HCT116 (cell line): ENCODE measurements around the gene GRM2. TPM values are rescaled to one million over a fixed set of nuclear protein-coding genes. Genes with fewer than 3 reads are reported as not detected.

Experiments used
- ATAC-seq: fragments of 200-7000 bp; cut with Tn5 transposase; 2 replicates; pipeline ENCODE4 v1.9.1; 2020; ENCODE audit warnings: mild to moderate bottlenecking, moderate library complexity
- BruUV-seq: library from RNA; stranded (reverse); fragments of 400-500 nt; replicated peaks from 2 replicates; lab custom pipeline; 2021; lab: Mats Ljungman, UMichigan
- CTCF ChIA-PET: fragments of 300-600 bp; sonication (Branson Sonifier 250); formaldehyde crosslinking; loops from one replicate; lab custom pipeline; 2021; ENCODE audit warnings: antibody characterized with exemption; lab: Charles Lee
- POLR2A ChIA-PET: fragments of 300-600, 350-600 bp; sonication (Branson Sonifier 250); formaldehyde crosslinking; loops from one replicate; lab custom pipeline; 2021; ENCODE audit warnings: antibody characterized with exemption; lab: Charles Lee
- RAD21 ChIA-PET, 2 experiments: fragments of 300-600 bp; sonication (Branson Sonifier 250); formaldehyde crosslinking; loops; one replicate each; lab custom pipeline; 2023; ENCODE audit warnings: low total read pairs in 2 of 2; ENCODE audit not compliant: uncharacterized antibody in 2 of 2, unreplicated experiment in 2 of 2, low non-redundant PET in 1 of 2; lab: Charles Lee
- DNase-seq: peaks from one replicate; pipeline ENCODE4 v3.0.0-alpha.2; 2010; ENCODE audit warnings: low read depth, low spot score
- H2AFZ ChIP-seq: fragments of 200-600 bp; shearing (Covaris generic), sonication (generic); 2 replicates; pipeline ENCODE4 v1.6.1; 2017; ENCODE audit warnings: low read depth, mixed run types, mixed read lengths, antibody characterized with exemption, low read length; ENCODE audit not compliant: poor library complexity, severe bottlenecking
- H3K27ac ChIP-seq: 2 replicates; pipeline ENCODE4 v1.5.1; 2012; ENCODE audit warnings: low read depth, low read length
- H3K27me3 ChIP-seq: fragments of 200-600 bp; sonication (generic); 2 replicates; pipeline ENCODE4 v1.6.1; 2016; ENCODE audit warnings: mixed run types, low read length, mixed read lengths; ENCODE audit not compliant: insufficient read depth
- H3K36me3 ChIP-seq, 2 experiments: fragments of 200-500 bp in 1 of 2; fragments of 200-600 bp in 1 of 2; sonication (Bioruptor generic) in 1 of 2; sonication (generic) in 1 of 2; 2 replicates each; pipeline versions ENCODE4 v1.5.1 to v1.6.1; 2014 to 2016; ENCODE audit warnings: low read length in 2 of 2, inconsistent platforms in 1 of 2, mixed read lengths in 1 of 2, mixed run types in 1 of 2; ENCODE audit not compliant: insufficient read depth in 2 of 2, control insufficient read depth in 1 of 2
- H3K4me1 ChIP-seq, 2 experiments: fragments of 200-600 bp in 1 of 2; sonication (generic) in 1 of 2; 2 replicates each; pipeline versions ENCODE4 v1.5.1 to v1.6.1; 2012 to 2017; ENCODE audit warnings: low read length in 2 of 2, inconsistent platforms in 1 of 2, mild to moderate bottlenecking in 1 of 2, mixed read lengths in 1 of 2, mixed run types in 1 of 2, moderate library complexity in 1 of 2; ENCODE audit not compliant: insufficient read depth in 2 of 2, control insufficient read depth in 1 of 2
- H3K4me2 ChIP-seq: fragments of 200-600 bp; sonication (generic); 2 replicates; pipeline ENCODE4 v1.6.1; 2017; ENCODE audit warnings: mixed run types, low read length, mixed read lengths
- H3K4me3 ChIP-seq, 2 experiments: fragments of 200-600 bp in 1 of 2; sonication (generic) in 1 of 2; replicated peaks in 1 of 2; 2 replicates each; pipeline ENCODE4 v1.5.1; 2011 to 2016; ENCODE audit warnings: low read length in 2 of 2, control low read depth in 1 of 2, low read depth in 1 of 2, mild to moderate bottlenecking in 1 of 2, mixed read lengths in 1 of 2, mixed run types in 1 of 2
- H3K79me2 ChIP-seq: fragments of 200-600 bp; sonication (generic); 2 replicates; pipeline ENCODE4 v1.6.1; 2017; ENCODE audit warnings: mild to moderate bottlenecking, mixed run types, low read length, moderate library complexity, mixed read lengths; ENCODE audit not compliant: insufficient read depth
- H3K9ac ChIP-seq: fragments of 200-600 bp; sonication (generic); 2 replicates; pipeline ENCODE4 v1.6.1; 2016; ENCODE audit warnings: low read length, mixed read lengths
- H3K9me2 ChIP-seq: fragments of 200-600 bp; sonication (generic), shearing (Covaris generic); 2 replicates; pipeline ENCODE4 v1.6.1; 2017; ENCODE audit warnings: mixed run types, mild to moderate bottlenecking, moderate library complexity; ENCODE audit not compliant: insufficient read depth
- H3K9me3 ChIP-seq, 2 experiments: fragments of 200-500 bp in 1 of 2; fragments of 200-600 bp in 1 of 2; sonication (Bioruptor generic) in 1 of 2; sonication (generic) in 1 of 2; 2 replicates each; pipeline ENCODE4 v1.6.1; 2014 to 2017; ENCODE audit warnings: low read length in 2 of 2, mixed read lengths in 2 of 2, inconsistent platforms in 1 of 2, low read depth in 1 of 2, mild to moderate bottlenecking in 1 of 2, mixed run types in 1 of 2, moderate library complexity in 1 of 2; ENCODE audit not compliant: control insufficient read depth in 1 of 2, insufficient read depth in 1 of 2
- H4K20me1 ChIP-seq: fragments of 200-600 bp; sonication (generic), shearing (Covaris generic); 2 replicates; pipeline ENCODE4 v1.6.1; 2017; ENCODE audit warnings: mixed run types, mild to moderate bottlenecking, moderate library complexity; ENCODE audit not compliant: insufficient read depth
- CBX3 ChIP-seq: IDR thresholded peaks from 2 replicates; pipeline ENCODE4 v1.6.1; 2012; ENCODE audit warnings: low read depth
- CEBPB ChIP-seq: IDR thresholded peaks from 2 replicates; pipeline ENCODE4 v1.6.1; 2012; ENCODE audit warnings: low read depth
- EGR1 ChIP-seq: IDR thresholded peaks from 2 replicates; pipeline ENCODE4 v1.6.1; 2012; ENCODE audit warnings: low read depth
- EZH2 ChIP-seq: fragments of 200-600 bp; sonication (generic); IDR thresholded peaks from 2 replicates; pipeline ENCODE4 v1.6.1; 2017; ENCODE audit warnings: antibody characterized with exemption, mixed run types
- EZH2phosphoT487 ChIP-seq: fragments of 200-600 bp; IDR thresholded peaks from 2 replicates; pipeline ENCODE4 v1.6.1; 2018; ENCODE audit warnings: antibody characterized with exemption, borderline replicate concordance
- JUND ChIP-seq: IDR thresholded peaks from 2 replicates; pipeline ENCODE4 v1.6.1; 2012
- RAD21 ChIP-seq: IDR thresholded peaks from 2 replicates; pipeline ENCODE4 v1.6.1; 2012; ENCODE audit warnings: low read depth, mild to moderate bottlenecking
- SIN3A ChIP-seq: IDR thresholded peaks from 2 replicates; pipeline ENCODE4 v1.6.1; 2012; ENCODE audit warnings: low read depth
- SP1 ChIP-seq: IDR thresholded peaks from 2 replicates; pipeline ENCODE4 v1.6.1; 2012; ENCODE audit warnings: low read depth
- SRF ChIP-seq: IDR thresholded peaks from 2 replicates; pipeline ENCODE4 v1.6.1; 2012; ENCODE audit warnings: low read depth
- YY1 ChIP-seq: IDR thresholded peaks from 2 replicates; pipeline ENCODE4 v1.6.1; 2011; ENCODE audit warnings: low read length, low read depth, moderate library complexity, mild to moderate bottlenecking; ENCODE audit not compliant: insufficient replicate concordance; ENCODE audit errors: extremely low read depth
- ZFX ChIP-seq: fragments of 450-650 bp; IDR thresholded peaks from 2 replicates; pipeline ENCODE4 v1.6.1; 2017
- ZNF274 ChIP-seq: fragments of 200-500 bp; sonication (Bioruptor generic); IDR thresholded peaks from 2 replicates; pipeline ENCODE4 v1.6.1; 2014; ENCODE audit warnings: mild to moderate bottlenecking, low read depth, low read length, inconsistent platforms
- intact Hi-C: fragments of 100-400 bp; cut with micrococcal nuclease; formaldehyde crosslinking; loops from 2 replicates; pipeline ENCODE4 v1.10.0; 2022
- total RNA-seq: library from RNA; stranded (reverse); gene quantifications from one replicate; pipeline ENCODE4 v1.2.1, GENCODE V29; 2021; ENCODE audit not compliant: unreplicated experiment
- TF ChIP-seq, protein P1 (sequence below): IDR thresholded peaks from 2 replicates; pipeline ENCODE4 v1.6.1; 2012; ENCODE audit warnings: low read depth
- TF ChIP-seq, protein P2 (sequence below): IDR thresholded peaks from 2 replicates; pipeline ENCODE4 v1.6.1; 2012
- TF ChIP-seq, protein P3 (sequence below): IDR thresholded peaks from 2 replicates; pipeline ENCODE4 v1.6.1; 2012

GRM2 gene
- total RNA-seq, 1 experiment from 2014 or later: 0.32 TPM

DNA sequence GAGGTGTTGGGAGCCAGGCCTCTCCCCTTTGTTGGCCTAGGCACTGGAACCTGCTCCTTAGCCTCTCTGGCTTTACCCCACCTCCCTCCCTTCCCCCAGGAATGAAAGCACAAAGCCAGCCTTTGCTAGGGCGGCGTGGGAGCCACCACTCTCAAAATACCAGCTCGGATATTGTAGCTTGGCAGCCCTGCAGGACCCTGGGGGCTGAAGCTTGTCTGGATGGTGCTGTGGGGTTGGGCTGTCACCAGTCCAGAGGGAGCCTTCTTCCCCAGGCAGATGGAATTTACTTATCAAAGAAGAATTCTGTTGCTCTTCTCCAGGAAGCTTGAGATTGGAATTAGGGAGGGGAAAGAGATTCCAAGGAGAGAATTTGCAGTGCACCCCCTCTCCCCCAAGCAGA is 14.9 kb upstream of the GRM2 start:
- Histone ChIP-seq H3K27ac (no peak overlapping the region), H3K9ac (no peak overlapping the region), H3K9me3 (no peaks in the 10 kb centered on the region), H3K27me3 (no peaks in the 10 kb centered on the region), H3K79me2 (no peaks in the 10 kb centered on the region), H3K4me3 (no peak overlapping the region), H2AFZ (no peak overlapping the region), H4K20me1 (no peaks in the 10 kb centered on the region)
- BruUV-seq: no TSS peak
- no peak for ATAC-seq
- TF ChIP-seq EGR1: no peak
- TF ChIP-seq, all 23 proteins: peak for 0
- H3K4me2 ChIP-seq: no peak overlapping the region
- RAD21 ChIA-PET: no interaction called here
- POLR2A ChIA-PET: no interaction called here
- no peaks in the 10 kb centered on the region for H3K4me1 ChIP-seq
- no peaks in the 10 kb centered on the region for H3K9me2 ChIP-seq
- no peaks in the 10 kb centered on the region for H3K36me3 ChIP-seq
- CTCF ChIA-PET: interaction anchor here (1.3 kb wide), 1 partner anchor 27 kb away, joined by 3 read pairs; no protein-coding TSS in a partner anchor
- DNase-seq: no peak
- intact Hi-C loops: no loop called here

DNA sequence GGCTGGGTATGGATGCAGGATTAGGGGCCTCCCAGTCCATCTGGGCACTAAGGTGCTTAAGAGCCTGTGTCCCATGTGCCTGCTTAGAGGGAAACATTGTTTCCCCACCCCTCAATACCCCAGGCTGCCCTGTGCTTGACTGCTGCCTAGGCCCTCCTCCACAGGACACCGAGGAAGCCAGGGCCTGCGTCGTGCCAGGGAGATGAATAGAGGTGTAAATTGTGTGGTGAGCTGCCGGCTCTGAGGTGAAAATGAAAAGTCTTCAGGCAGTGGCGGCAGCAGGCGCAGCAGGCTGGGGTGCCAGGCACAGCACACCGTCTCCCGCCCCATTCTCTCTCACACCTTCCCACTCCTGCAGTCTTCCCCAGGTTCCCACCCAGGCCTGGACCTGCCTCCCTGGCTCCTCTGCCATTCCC is 13.9 kb upstream of the GRM2 start:
- no peak overlapping the region for H3K9ac ChIP-seq
- no peaks in the 10 kb centered on the region for H3K79me2 ChIP-seq
- H2AFZ ChIP-seq: no peak overlapping the region
- no peaks in the 10 kb centered on the region for H3K27me3 ChIP-seq
- DNase-seq (no peak), ATAC-seq (no peak)
- no peaks in the 10 kb centered on the region for H3K36me3 ChIP-seq
- H3K9me2 ChIP-seq: no peaks in the 10 kb centered on the region
- RAD21 ChIA-PET: no interaction called here
- H3K4me3 ChIP-seq: no peak overlapping the region
- POLR2A ChIA-PET: no interaction called here
- H3K27ac ChIP-seq: no peak overlapping the region
- H3K4me1 ChIP-seq: no peaks in the 10 kb centered on the region
- no peak for TF ChIP-seq YY1
- TF ChIP-seq, protein P1, sequence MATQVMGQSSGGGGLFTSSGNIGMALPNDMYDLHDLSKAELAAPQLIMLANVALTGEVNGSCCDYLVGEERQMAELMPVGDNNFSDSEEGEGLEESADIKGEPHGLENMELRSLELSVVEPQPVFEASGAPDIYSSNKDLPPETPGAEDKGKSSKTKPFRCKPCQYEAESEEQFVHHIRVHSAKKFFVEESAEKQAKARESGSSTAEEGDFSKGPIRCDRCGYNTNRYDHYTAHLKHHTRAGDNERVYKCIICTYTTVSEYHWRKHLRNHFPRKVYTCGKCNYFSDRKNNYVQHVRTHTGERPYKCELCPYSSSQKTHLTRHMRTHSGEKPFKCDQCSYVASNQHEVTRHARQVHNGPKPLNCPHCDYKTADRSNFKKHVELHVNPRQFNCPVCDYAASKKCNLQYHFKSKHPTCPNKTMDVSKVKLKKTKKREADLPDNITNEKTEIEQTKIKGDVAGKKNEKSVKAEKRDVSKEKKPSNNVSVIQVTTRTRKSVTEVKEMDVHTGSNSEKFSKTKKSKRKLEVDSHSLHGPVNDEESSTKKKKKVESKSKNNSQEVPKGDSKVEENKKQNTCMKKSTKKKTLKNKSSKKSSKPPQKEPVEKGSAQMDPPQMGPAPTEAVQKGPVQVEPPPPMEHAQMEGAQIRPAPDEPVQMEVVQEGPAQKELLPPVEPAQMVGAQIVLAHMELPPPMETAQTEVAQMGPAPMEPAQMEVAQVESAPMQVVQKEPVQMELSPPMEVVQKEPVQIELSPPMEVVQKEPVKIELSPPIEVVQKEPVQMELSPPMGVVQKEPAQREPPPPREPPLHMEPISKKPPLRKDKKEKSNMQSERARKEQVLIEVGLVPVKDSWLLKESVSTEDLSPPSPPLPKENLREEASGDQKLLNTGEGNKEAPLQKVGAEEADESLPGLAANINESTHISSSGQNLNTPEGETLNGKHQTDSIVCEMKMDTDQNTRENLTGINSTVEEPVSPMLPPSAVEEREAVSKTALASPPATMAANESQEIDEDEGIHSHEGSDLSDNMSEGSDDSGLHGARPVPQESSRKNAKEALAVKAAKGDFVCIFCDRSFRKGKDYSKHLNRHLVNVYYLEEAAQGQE: no peak
- TF ChIP-seq ZFX: no peak
- no peak for TF ChIP-seq ZNF274
- no peak for TF ChIP-seq SP1
- TF ChIP-seq, protein P2, sequence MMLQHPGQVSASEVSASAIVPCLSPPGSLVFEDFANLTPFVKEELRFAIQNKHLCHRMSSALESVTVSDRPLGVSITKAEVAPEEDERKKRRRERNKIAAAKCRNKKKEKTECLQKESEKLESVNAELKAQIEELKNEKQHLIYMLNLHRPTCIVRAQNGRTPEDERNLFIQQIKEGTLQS: no peak
- TF ChIP-seq EZH2phosphoT487: no peak
- no peak for TF ChIP-seq JUND
- TF ChIP-seq EGR1: no peak
- TF ChIP-seq SRF: no peak
- no peak for TF ChIP-seq CEBPB
- TF ChIP-seq RAD21: no peak
- TF ChIP-seq, protein P3, sequence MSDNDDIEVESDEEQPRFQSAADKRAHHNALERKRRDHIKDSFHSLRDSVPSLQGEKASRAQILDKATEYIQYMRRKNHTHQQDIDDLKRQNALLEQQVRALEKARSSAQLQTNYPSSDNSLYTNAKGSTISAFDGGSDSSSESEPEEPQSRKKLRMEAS: no peak
- TF ChIP-seq EZH2: no peak
- no peak for TF ChIP-seq CBX3
- no peak for TF ChIP-seq SIN3A
- CTCF ChIA-PET: interaction anchor here (1.3 kb wide), 1 partner anchor 26 kb away, joined by 3 read pairs; no protein-coding TSS in a partner anchor
- no peak overlapping the region for H3K4me2 ChIP-seq
- BruUV-seq: no TSS peak
- H4K20me1 ChIP-seq: no peaks in the 10 kb centered on the region
- intact Hi-C loops: no loop called here
- no peaks in the 10 kb centered on the region for H3K9me3 ChIP-seq
